GM19467 (cell line): Measurements from ENCODE around the gene MAD1L1.
"Not testable (repeated sequence)": the region's sequence is repeated elsewhere in the genome, so short reads cannot be mapped to it uniquely, and the experiment has no call there.

Experiments used
- ATAC-seq: cut with Tn5 transposase; IDR thresholded peaks from one replicate; pipeline ENCODE4 v1.9.1; 2021; ENCODE audit warnings: mild to moderate bottlenecking, moderate library complexity; ENCODE audit not compliant: unreplicated experiment

The MAD1L1 gene

GRCh38 chr7:2037808-2038522 lies 194.8 kb downstream of the MAD1L1 start:
- ATAC-seq = no peak

- ATAC-seq = no peak
These were observed 195.4 kb downstream of the MAD1L1 start for GRCh38 chr7:2037301-2037807.

GRCh38 chr7:2036786-2037185 lies 196.0 kb downstream of the MAD1L1 start:
- no peak for ATAC-seq

GRCh38 chr7:2036201-2036600 lies 196.5 kb downstream of the MAD1L1 start:
- not testable (repeated sequence) for ATAC-seq

- no peak for ATAC-seq
These were observed 198.2 kb downstream of the MAD1L1 start for GRCh38 chr7:2034291-2035201.

GRCh38 chr7:2033586-2034135 lies 199.1 kb downstream of the MAD1L1 start:
- no peak for ATAC-seq

- no peak for ATAC-seq
These were observed 199.8 kb downstream of the MAD1L1 start for GRCh38 chr7:2032876-2033407.

GRCh38 chr7:2032030-2032875 lies 200.5 kb downstream of the MAD1L1 start:
- ATAC-seq = no peak

GRCh38 chr7:2031451-2031845 lies 201.3 kb downstream of the MAD1L1 start:
- ATAC-seq = no peak

GRCh38 chr7:2030475-2031450 lies 202.0 kb downstream of the MAD1L1 start:
- ATAC-seq = no peak

- ATAC-seq = no peak
These were observed 202.8 kb downstream of the MAD1L1 start for GRCh38 chr7:2029936-2030335.

- no peak for ATAC-seq
These were observed 203.4 kb downstream of the MAD1L1 start for GRCh38 chr7:2029211-2029905.

- ATAC-seq = no peak
These were observed 204.0 kb downstream of the MAD1L1 start for GRCh38 chr7:2028733-2029132.

- ATAC-seq = no peak
These were observed 207.6 kb downstream of the MAD1L1 start for GRCh38 chr7:2025188-2025587.

GRCh38 chr7:2024567-2024918 lies 208.2 kb downstream of the MAD1L1 start:
- ATAC-seq = no peak

GRCh38 chr7:2023877-2024566 lies 208.7 kb downstream of the MAD1L1 start:
- ATAC-seq = no peak

- no peak for ATAC-seq
These were observed 210.0 kb downstream of the MAD1L1 start for GRCh38 chr7:2022737-2023250.

- no peak for ATAC-seq
These were observed 210.7 kb downstream of the MAD1L1 start for GRCh38 chr7:2022021-2022409.
